Common myeloid progenitor, CD34-positive (primary cell): ENCODE data around the gene POLD4.

Experiments
- CTCF ChIA-PET: fragments of 350-600 bp; sonication (Branson Sonifier 250); formaldehyde crosslinking; loops from one replicate; lab custom pipeline; 2021; ENCODE audit warnings: antibody characterized with exemption; lab: Charles Lee
- POLR2A ChIA-PET: fragments of 350-600 bp; sonication (Branson Sonifier 250); formaldehyde crosslinking; loops from one replicate; lab custom pipeline; 2021; ENCODE audit warnings: antibody characterized with exemption; lab: Charles Lee
- DNase-seq, 3 donors: peaks; one replicate each; pipeline versions ENCODE4 v3.0.0 to v3.0.0-alpha.2; 2013
- H3K27ac ChIP-seq, 2 experiments: 1 replicate in 1 of 2; 2 replicates in 1 of 2; pipeline ENCODE4 v1.7.0; 2013; ENCODE audit warnings: inconsistent platforms in 2 of 2, low read length in 2 of 2, mild to moderate bottlenecking in 2 of 2, low read depth in 1 of 2, moderate library complexity in 1 of 2; ENCODE audit not compliant: severe bottlenecking in 2 of 2, insufficient read depth in 1 of 2, poor library complexity in 1 of 2
- H3K27me3 ChIP-seq, 5 experiments: replicated peaks in 2 of 5; 1 replicate in 3 of 5; 2 replicates in 2 of 5; pipeline versions ENCODE4 v1.6.1 to v1.7.0; 2013; ENCODE audit warnings: low read length in 4 of 5, mild to moderate bottlenecking in 2 of 5, moderate library complexity in 2 of 5, inconsistent platforms in 1 of 5; ENCODE audit not compliant: insufficient read depth in 5 of 5, control insufficient read depth in 4 of 5
- H3K36me3 ChIP-seq, 4 experiments: 1 replicate in 2 of 4; 2 replicates in 2 of 4; pipeline versions ENCODE4 v1.6.1 to v1.7.0; 2013; ENCODE audit warnings: low read length in 3 of 4, control low read depth in 1 of 4, mild to moderate bottlenecking in 1 of 4; ENCODE audit not compliant: control insufficient read depth in 4 of 4, insufficient read depth in 4 of 4
- H3K4me1 ChIP-seq, 4 experiments: 1 replicate in 3 of 4; 2 replicates in 1 of 4; pipeline versions ENCODE4 v1.6.1 to v1.7.1; 2013; ENCODE audit warnings: low read length in 3 of 4, mild to moderate bottlenecking in 3 of 4, control low read depth in 1 of 4, inconsistent platforms in 1 of 4, moderate library complexity in 1 of 4; ENCODE audit not compliant: control insufficient read depth in 4 of 4, insufficient read depth in 4 of 4; ENCODE audit errors: control extremely low read depth in 1 of 4
- H3K4me3 ChIP-seq, 7 experiments: 1 replicate in 4 of 7; 2 replicates in 3 of 7; pipeline versions ENCODE4 v1.5.1 to v1.7.0; 2013; ENCODE audit warnings: mild to moderate bottlenecking in 7 of 7, low read length in 6 of 7, moderate library complexity in 6 of 7, inconsistent platforms in 2 of 7, low read depth in 2 of 7, control low read depth in 1 of 7; ENCODE audit not compliant: insufficient read depth in 4 of 7, control insufficient read depth in 1 of 7; ENCODE audit errors: extremely low read depth in 1 of 7
- H3K9me3 ChIP-seq, 5 experiments: 1 replicate in 4 of 5; 2 replicates in 1 of 5; pipeline versions ENCODE4 v1.6.1 to v1.7.1; 2013; ENCODE audit warnings: low read length in 4 of 5, mild to moderate bottlenecking in 2 of 5, inconsistent platforms in 1 of 5, low read depth in 1 of 5, moderate library complexity in 1 of 5; ENCODE audit not compliant: control insufficient read depth in 4 of 5, insufficient read depth in 2 of 5; ENCODE audit errors: control extremely low read depth in 1 of 5
- WGBS: methylation state at CpG from one replicate; pipeline ENCODE4 v1.1.5; 2013; ENCODE audit not compliant: insufficient coverage; 5-methylcytosine and 5-hydroxymethylcytosine counted together

POLD4 gene

GRCh38 chr11:67303835-67304411 lies 49.4 kb downstream of the POLD4 start:
- WGBS: 3% methylated on average over 32 of the region's 43 CpGs
- ChIA-PET CTCF (interaction anchor here (0.6 to 4.1 kb wide), 9 partner anchors 9 to 57 kb away, joined by 3 to 35 read pairs (median 5); no protein-coding TSS in a partner anchor), POLR2A (interaction anchor here (1.5 to 6.7 kb wide), 4 partner anchors 10 to 26 kb away, joined by 7 to 79 read pairs (median 17); partner anchors contain the start of gene ANKRD13D)
- H3K9me3 ChIP-seq: no peaks in the 10 kb centered on the region
- DNase-seq: no peak
- H3K4me3 ChIP-seq: peak overlapping the region; percentile 65 to 88 (median 78)
- peaks cover 0 to 33% (median 24%) of the 10 kb centered on the region in 4 experiments for H3K4me1 ChIP-seq
- H3K27ac ChIP-seq: peak overlapping the region in 1 of 2 experiments; percentile 64
- H3K27me3 ChIP-seq: no peaks in the 10 kb centered on the region
- peaks cover 3 to 61% (median 36%) of the 10 kb centered on the region in 4 experiments for H3K36me3 ChIP-seq

- Histone ChIP-seq H3K27ac (peak within 1 kb of the TSS in 1 of 2 experiments; percentile 64), H3K4me1 (peaks cover 0 to 33% (median 24%) of the 10 kb centered on the region in 4 experiments), H3K4me3 (peak within 1 kb of the TSS; percentile 65 to 88 (median 78)), H3K36me3 (peaks cover 3 to 61% (median 39%) of the 10 kb centered on the region in 4 experiments), H3K9me3 (no peaks in the 10 kb centered on the region), H3K27me3 (no peaks in the 10 kb centered on the region)
- peak in 2 of 3 donors; percentile 42 to 59 for DNase-seq
- WGBS: 4% methylated on average over 53 of the region's 65 CpGs
- ChIA-PET CTCF (interaction anchor here (0.8 to 4.1 kb wide), 10 partner anchors 10 to 50 kb away, joined by 3 to 35 read pairs (median 4); no protein-coding TSS in a partner anchor), POLR2A (interaction anchor here (0.6 to 6.7 kb wide), 7 partner anchors 9 to 41 kb away, joined by 3 to 79 read pairs (median 7); partner anchors contain the start of genes ANKRD13D and GRK2)
Measured at GRCh38 chr11:67303132-67303834, 50.1 kb downstream of the POLD4 start, which contains the start of gene SSH3. Gene SSH3, plus strand, starts transcription at chr11:67303530. Its CDS starts 96 bp downstream, at chr11:67303626.

- Histone ChIP-seq H3K9me3 (no peaks in the 10 kb centered on the region), H3K4me1 (peaks cover 0 to 33% (median 24%) of the 10 kb centered on the region in 4 experiments), H3K27ac (peak overlapping the region in 1 of 2 experiments; percentile 64), H3K27me3 (no peaks in the 10 kb centered on the region), H3K4me3 (peak overlapping the region; percentile 65 to 88 (median 78)), H3K36me3 (peaks cover 3 to 57% (median 36%) of the 10 kb centered on the region in 4 experiments)
- peak; percentile 62 to 86 (median 81) for DNase-seq
- POLR2A ChIA-PET: interaction anchor here (0.6 to 6.7 kb wide), 7 partner anchors 9 to 40 kb away, joined by 3 to 79 read pairs (median 7); partner anchors contain the start of genes ANKRD13D and GRK2
- WGBS: 32% methylated on average over 14 of the region's 23 CpGs
- CTCF ChIA-PET: interaction anchor here (0.8 to 4.1 kb wide), 10 partner anchors 9 to 50 kb away, joined by 3 to 35 read pairs (median 4); no protein-coding TSS in a partner anchor
Measured at GRCh38 chr11:67302571-67303131, 50.7 kb downstream of the POLD4 start.

- Histone ChIP-seq H3K4me3 (peak overlapping the region in 2 of 7 experiments; percentile 0 to 81), H3K27ac (peak overlapping the region in 1 of 2 experiments; percentile 64), H3K4me1 (peaks cover 0 to 33% (median 24%) of the 10 kb centered on the region in 4 experiments), H3K36me3 (peaks cover 6 to 51% (median 33%) of the 10 kb centered on the region in 4 experiments), H3K27me3 (no peaks in the 10 kb centered on the region), H3K9me3 (no peaks in the 10 kb centered on the region)
- CTCF ChIA-PET: interaction anchor here (0.9 to 3.0 kb wide), 8 partner anchors 8 to 49 kb away, joined by 3 to 20 read pairs (median 4); no protein-coding TSS in a partner anchor
- WGBS: 83% methylated on average over 10 of the region's 15 CpGs
- DNase-seq: no peak
- POLR2A ChIA-PET: interaction anchor here (1.5 to 6.7 kb wide), 5 partner anchors 8 to 40 kb away, joined by 6 to 79 read pairs (median 15); partner anchors contain the start of gene ANKRD13D
Measured at GRCh38 chr11:67301951-67302516, 51.3 kb downstream of the POLD4 start.

GRCh38 chr11:67301313-67301921 lies 51.9 kb downstream of the POLD4 start:
- Histone ChIP-seq H3K27ac (no peak overlapping the region), H3K36me3 (peaks cover 6 to 54% (median 39%) of the 10 kb centered on the region in 4 experiments)
- WGBS: 98% methylated on average over 28 of the region's 28 CpGs

More at GRCh38 chr11:67301313-67301921, 51.9 kb downstream of the POLD4 start:
- Histone ChIP-seq H3K4me1 (peaks cover 0 to 33% (median 24%) of the 10 kb centered on the region in 4 experiments), H3K4me3 (no peak overlapping the region), H3K9me3 (peaks cover 0 to 2% (median 0%) of the 10 kb centered on the region in 5 experiments), H3K27me3 (no peaks in the 10 kb centered on the region)
- CTCF ChIA-PET: interaction anchor here (1.3 to 3.0 kb wide), 5 partner anchors 9 to 45 kb away, joined by 3 to 20 read pairs (median 4); no protein-coding TSS in a partner anchor
- DNase-seq: no peak
- POLR2A ChIA-PET: interaction anchor here (1.7 to 6.7 kb wide), 2 partner anchors 12 to 39 kb away, joined by 6 to 79 read pairs; partner anchors contain the start of gene ANKRD13D
